ENCODE results near the gene ZMYND8.

- TF ChIP-seq CTCF (IDR thresholded peaks at IDR 0.05; ENCODE audit: borderline replicate concordance, extremely low read depth, low read length, poor library complexity, severe bottlenecking) (no peak), EZH2 (IDR thresholded peaks at IDR 0.05; ENCODE audit: borderline replicate concordance, low read depth, low read length, severe bottlenecking) (no peak)
These were observed 129.4 kb downstream of the ZMYND8 start for GRCh38 chr20:47227119-47227518.

Data from DND-41 (cell line).